GM18951 (cell line): ENCODE results near the gene ORC6.

Source experiments
- POLR2A ChIP-seq: IDR thresholded peaks from 4 replicates; pipeline ENCODE4 v1.6.1; 2011; ENCODE audit warnings: mild to moderate bottlenecking; ENCODE audit not compliant: insufficient read length, insufficient read depth; ENCODE audit errors: extremely low read depth
- in situ Hi-C: fragments of 300-500 bp; cut with MboI; formaldehyde crosslinking; loops from one replicate; pipeline ENCODE4 v1.12.0; 2022; ENCODE audit warnings: low sequenced_read_pairs, mixed read lengths, inconsistent platforms; ENCODE audit not compliant: unreplicated experiment

Gene ORC6

DNA sequence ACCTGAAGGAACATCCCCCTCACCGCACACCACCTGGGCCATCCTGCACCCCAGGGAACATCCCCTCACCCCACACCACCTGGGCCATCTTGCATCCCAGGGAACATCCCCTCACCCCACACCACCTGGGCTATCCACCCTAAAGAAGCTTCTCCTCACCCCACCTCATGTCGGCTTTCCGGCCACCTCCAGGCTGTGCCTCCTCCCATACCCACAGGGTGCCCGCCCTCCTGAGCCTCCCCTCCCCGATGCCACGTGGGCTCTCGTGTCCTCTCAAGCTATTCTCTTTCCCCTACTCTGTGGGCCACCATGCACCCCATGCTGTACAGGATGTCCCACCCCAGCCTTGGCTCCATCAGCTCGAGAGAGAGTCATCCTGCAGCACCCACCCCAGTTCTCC lies 40.7 kb downstream of the ORC6 start:
- no peak for TF ChIP-seq POLR2A
- in situ Hi-C loops = no loop called here

DNA sequence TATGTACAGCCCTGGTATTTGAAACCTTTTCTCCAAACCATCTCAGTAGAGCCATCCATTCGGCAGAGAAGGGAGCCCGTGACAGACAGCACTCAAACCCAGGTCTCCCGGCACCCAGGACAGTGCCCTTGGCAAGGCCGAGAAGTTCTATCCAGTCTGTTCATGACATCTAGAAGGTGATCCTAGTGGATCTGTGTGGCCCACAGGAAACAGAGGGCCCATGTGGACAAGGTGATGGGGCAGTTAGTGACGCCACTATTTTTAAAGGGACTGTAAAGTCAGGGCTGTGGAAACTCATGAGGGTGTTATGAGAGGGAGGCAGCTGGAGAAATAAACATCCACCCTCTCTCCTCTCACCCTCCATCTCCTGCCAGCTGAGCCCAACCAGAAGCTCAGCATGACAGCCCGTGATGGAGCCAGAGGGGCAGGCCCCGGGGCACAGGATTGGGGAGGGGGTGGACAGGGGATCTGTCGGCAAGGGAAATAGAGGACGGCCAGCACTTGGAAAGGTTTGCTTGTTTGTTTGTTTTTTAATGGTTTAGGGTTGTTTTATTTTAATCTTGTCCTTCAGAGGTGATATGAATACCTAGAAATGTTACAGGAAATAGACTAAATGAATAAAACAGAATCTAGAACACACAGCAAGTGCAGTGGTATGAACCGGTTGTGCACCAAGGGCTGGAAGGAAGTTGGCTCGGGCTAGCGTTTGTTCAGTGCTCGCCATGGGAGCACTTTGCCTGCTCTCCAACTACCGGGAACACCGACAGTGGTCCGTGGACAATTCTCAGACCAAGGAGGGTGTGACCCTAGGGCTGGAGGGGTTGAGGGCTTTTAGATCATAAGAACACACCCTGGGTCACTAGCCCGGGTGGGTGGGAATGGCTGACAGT lies 41.6 kb downstream of the ORC6 start:
- in situ Hi-C loops = no loop called here
- no peak for TF ChIP-seq POLR2A

DNA sequence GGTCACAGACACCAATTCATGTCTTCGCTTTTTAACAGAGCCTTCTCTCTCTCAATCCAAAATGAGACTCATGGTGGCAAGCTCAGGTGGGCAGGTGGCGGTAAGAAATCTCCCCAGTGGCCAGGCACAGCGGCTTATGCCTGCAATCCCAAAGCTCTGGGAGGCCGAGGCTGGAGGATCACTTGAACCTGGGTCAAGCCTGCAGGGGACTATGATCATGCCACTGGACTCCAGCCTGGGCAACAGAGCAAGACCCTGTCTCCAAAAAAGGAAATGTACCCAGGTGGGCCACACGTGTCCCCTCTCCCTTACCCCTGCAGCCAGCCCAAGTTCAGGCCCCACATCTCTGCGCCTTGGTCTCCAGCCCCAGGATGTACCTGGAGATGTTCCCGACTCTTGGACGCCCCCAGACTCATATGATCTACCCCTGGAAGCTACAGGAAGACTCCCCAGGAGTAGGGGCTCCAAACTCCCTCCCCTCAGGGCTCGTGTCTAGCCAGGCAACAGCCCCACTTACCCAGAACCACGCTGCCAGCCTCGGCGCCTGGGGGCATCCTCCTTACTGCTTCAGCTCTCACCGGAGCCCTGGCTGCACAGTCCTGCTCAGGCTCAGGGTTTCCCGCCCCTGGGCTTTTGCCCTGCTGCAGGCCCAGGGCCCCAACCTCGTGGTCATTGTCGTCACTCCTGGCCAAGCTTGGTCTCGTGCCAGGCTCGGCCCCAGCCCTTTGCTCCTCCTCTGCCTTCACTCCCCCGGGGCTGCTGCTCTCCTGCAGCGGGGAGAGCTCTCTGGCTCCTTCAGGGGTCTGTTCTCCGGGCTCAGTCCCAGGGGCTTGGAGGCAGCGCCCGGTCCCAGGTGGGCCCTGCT lies 42.5 kb downstream of the ORC6 start:
- no peak for TF ChIP-seq POLR2A
- in situ Hi-C loops = no loop called here

DNA sequence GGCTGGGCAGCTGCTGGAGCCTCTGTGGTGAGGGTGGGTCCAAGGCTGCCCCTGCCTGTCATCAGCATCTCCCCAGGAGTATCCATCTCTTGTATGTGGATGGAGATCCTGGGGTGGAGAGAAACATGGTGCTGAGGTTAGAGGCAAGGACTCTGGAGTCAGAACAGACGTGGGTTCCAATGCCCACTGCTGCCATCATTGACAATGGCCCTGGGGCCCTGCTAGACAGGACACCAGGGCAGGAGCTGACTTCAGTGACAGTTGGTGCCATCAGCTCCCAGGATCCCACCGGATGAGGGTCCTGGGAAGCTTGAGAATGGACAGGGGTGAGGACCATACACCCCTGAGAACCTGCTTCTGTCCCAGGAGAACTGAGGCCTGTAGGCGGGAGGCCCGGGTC lies 43.1 kb downstream of the ORC6 start:
- TF ChIP-seq POLR2A = no peak
- in situ Hi-C loops = no loop called here

DNA sequence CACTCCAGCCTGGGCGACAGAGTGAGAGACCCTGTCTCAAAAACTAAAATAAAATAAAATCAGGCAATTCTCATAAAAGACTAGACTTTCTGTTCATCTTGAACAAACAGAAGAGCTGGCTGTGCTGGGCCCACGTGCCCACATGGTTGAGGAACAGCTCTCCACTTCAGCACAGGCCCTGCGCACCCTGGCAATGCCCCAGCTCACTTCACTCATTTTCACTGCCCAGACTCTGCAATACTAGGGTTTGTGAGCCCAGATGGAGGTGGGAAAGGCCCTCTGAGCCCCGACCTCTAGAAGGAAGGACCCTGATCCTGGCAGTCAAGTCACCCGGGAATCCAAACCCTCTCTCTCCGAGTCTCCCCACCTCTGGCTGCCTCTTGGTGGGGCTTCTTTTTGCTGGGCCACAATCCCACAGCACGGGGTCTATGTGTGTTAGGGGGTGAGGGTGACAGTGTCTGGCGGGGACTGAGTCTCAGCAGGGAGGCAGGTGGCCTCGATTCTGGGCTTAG lies 43.9 kb downstream of the ORC6 start:
- TF ChIP-seq POLR2A = no peak
- in situ Hi-C loops = no loop called here

DNA sequence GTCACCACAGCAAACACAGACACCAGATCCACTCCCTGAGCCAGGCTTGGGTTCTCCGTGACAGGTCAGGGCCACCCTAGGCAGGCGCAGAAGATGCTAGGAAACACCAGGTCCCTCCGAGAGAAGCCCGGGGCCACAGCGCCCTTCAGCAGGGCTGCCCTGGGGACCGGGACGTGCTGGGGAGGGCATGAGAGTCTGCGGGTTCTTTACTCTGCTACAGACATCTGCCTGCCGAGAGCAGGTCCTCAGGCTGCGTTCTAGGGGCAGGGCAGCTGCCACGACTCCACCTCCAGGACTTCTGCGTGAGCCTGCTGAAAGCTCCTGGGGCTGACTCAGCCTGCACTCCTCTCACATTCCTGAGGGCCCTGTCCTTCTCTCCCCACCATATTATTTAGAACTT lies 47.2 kb downstream of the ORC6 start:
- in situ Hi-C loops = no loop called here
- no peak for TF ChIP-seq POLR2A

DNA sequence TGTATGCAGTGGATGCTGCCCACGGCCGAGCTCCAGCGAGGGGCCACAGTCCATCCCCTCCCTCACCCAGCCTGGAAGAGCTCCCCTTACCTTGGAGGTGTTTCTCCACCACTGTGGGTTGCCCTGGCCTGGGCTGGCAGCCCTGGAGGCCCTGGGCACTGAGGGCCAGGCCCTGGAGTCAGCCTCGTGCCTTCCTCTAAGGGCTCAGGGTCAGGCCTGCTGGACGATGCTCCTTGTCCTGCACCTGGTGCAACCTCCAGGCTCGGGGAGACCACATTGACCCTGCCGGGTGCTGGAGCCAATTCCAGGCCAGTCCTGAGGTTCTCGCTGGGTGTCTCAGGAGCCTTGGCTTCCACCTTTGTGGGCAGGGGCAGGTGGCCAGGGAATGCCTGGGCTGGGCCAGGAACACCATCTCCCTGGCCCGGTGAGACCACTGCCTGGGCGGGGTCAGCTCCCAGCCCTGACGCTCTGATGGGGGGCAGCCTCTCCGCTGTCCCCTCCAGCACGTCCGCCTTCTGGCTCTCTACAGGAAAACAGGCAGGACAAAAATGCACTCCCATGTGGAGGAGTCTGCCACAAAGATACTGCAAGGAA lies 48.3 kb downstream of the ORC6 start:
- in situ Hi-C loops = no loop called here

DNA sequence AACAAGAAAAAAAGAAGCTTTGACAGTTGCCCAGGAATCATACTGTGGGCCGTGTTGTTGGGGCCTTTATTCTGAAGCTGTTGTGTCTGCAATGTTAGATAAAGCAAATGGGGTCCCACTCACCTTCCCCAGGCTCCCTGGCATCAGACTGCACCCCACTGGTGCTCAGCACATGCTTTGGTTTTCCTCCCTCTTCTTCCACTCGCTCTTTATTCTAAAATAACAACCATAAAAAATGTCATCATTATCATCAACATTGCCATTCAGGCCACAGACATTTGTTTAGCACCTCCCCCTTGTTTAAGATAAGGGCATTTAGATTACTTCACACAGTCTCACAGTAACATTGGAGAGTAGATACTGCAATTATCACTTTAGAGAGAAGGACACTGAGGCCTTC lies 50.5 kb downstream of the ORC6 start:
- TF ChIP-seq POLR2A = no peak
- in situ Hi-C loops = no loop called here

More for the DNA sequence above, 48.3 kb downstream of the ORC6 start:
- no peak for TF ChIP-seq POLR2A

DNA sequence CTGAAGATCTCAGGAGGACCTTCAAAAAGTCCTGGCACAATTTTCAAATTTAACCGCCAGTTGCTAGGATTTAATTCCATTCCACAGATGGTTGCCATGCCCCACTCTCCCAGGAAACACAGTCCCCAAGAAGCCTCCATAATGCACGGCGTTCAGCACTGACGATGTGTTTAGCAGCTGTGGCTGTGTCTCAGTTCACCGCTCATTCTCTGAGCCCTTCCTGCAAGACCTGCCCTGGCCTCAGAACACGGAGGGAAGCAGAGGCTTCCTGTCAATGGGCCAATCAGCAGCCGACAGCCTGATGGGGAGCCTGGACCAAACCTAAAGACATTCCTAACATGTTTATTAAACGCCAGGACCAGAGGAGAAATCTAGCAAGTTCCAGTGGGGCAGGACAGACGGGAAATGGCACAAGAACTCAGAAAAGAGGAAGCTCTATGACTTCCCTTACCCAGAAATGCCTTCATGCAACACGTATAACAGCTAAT lies 53.8 kb downstream of the ORC6 start:
- in situ Hi-C loops = no loop called here
- no peak for TF ChIP-seq POLR2A

DNA sequence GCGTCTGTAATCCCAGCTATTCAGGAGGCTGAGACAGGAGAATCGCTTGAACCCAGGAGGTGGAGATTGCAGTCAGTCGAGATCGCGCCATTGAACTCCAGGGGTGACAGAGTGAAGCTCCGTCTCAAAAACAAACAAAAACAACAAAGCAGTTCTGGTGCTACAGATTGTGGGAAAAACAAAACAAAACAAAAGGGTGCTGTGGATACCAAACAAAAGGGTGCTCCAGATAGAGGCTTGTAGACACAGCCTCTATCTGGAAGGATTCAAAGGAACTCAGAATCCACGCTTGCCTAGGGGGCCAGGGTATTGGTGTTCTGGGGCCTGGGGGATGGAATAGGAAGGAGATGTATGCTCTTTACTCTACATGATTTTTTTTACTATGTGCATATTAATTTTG lies 56.2 kb downstream of the ORC6 start:
- in situ Hi-C loops = no loop called here
- TF ChIP-seq POLR2A = no peak

DNA sequence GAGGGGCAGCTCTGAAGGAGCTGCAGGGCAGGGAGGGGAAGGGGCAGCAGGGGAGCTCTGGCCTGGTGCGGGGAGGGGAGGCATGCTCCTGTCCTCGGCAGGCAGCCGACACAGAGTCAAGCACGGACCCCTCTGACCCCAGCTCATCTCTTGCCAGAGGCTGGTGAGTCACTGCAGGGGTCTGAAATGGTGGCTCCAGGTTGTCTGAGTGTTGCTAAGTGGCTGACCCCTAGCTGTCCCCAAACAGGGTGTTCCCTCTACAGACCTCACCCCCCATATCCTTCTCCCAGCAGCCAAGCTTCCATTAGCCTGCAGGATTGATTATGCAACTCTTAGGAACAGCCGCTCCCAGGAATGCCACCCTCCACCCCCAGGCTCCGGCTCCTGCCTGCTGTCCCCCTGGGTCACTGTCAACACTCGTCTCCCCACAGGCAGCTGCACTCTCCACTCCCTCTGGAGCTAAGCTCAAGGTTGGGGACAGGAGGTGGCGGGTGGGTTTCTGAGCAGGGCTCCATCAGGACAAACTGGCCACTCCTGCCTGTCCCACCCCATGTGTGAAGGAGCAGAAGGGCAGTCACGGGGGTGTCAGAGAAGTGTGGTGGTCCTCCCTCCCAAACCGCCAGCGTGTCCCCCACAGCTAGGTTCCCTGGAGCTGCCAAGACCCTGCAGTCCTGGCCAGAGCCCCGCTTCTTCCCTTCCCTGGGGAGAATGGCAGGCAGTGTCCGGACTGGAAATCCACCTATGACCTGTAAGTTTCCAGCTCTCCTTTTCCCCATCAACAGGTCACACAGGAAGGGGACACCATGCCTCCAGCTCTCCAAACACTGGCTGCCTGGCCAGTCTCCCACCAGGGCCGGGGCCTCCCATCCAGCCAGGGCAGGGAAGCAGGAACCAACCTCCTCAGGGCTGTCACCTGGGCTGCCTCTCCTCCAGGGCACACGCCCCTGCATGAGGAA lies 57.6 kb downstream of the ORC6 start:
- in situ Hi-C loops = no loop called here
- TF ChIP-seq POLR2A = no peak
